ENCODE data around the gene GYS2. TPM values are rescaled to one million over a fixed set of nuclear protein-coding genes. Genes with fewer than 3 reads are reported as not detected.
A peak's percentile ranks its signal among the peaks of the same experiment; 100 is the strongest.

Gene GYS2
- total RNA-seq, 4 donors from 2014 or later, result 0.16 TPM; not detected in 3

GRCh38 chr12:21507849-21508248 lies 96.8 kb downstream of the GYS2 start:
- Histone ChIP-seq H3K4me1 (peaks cover 0 to 12% (median 8%) of the 10 kb centered on the region in 4 donors), H3K36me3 (peaks cover 0 to 18% (median 8%) of the 10 kb centered on the region in 4 donors), H3K9me3 (no peaks in the 10 kb centered on the region), H3K4me3 (no peak overlapping the region), H3K27me3 (no peaks in the 10 kb centered on the region), H3K27ac (no peak overlapping the region)
- WGBS, 2 donors (ENCODE audit: low coverage in 1 of 2), result 81 to 82% methylated on average over 2 of the region's 2 CpGs
- intact Hi-C loops (cut with DNase I; ENCODE audit: low total_unique reads) (loop anchor here (10.0 kb wide), 1 partner anchor 177 kb away; no protein-coding TSS in a partner anchor), in situ Hi-C loops (cut with MboI; ENCODE audit: low pct_ligation_motif_present in 1 of 4, low pct_unique_long_range_greater_than_20kb in 1 of 4, low sequenced_read_pairs in 3 of 4) (loop anchor here in 1 of 4 donors (10.0 kb wide), 1 partner anchor 537 kb away; the partner anchor contains the start of gene CMAS)
- DNase-seq, result no peak
- TF ChIP-seq POLR2A (IDR thresholded peaks at IDR 0.05) (no peak), POLR2AphosphoS5 (IDR thresholded peaks at IDR 0.05) (no peak), EP300 (IDR thresholded peaks at IDR 0.05; ENCODE audit: low read depth) (no peak), CTCF (IDR thresholded peaks at IDR 0.05) (no peak)

DNA sequence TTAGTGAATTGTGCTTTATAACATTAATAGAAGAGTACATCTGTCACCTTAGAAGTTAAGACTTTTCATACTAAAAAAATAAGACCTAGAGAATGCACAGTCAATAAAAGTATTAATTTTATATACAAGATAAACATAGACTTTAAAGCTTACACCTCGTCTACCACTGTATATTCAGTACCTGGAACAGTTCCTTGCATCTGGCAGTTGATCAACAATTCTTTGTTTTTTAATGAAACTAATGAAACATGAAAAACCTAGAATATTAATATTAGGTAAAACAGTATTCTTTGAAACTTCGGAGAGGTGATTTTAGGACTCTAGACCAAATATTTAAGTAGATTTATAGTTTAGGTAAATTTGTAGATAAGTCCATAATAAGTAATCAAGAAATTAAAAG lies 98.8 kb downstream of the GYS2 start:
- Histone ChIP-seq H3K36me3 (peaks cover 0 to 9% (median 4%) of the 10 kb centered on the region in 4 donors), H3K27me3 (no peaks in the 10 kb centered on the region), H3K9me3 (no peaks in the 10 kb centered on the region), H3K27ac (no peak overlapping the region), H3K4me1 (peaks cover 0 to 19% (median 15%) of the 10 kb centered on the region in 4 donors), H3K4me3 (no peak overlapping the region)
- TF ChIP-seq EP300 (IDR thresholded peaks at IDR 0.05; ENCODE audit: low read depth) (no peak), POLR2AphosphoS5 (IDR thresholded peaks at IDR 0.05) (no peak), CTCF (IDR thresholded peaks at IDR 0.05) (no peak), POLR2A (IDR thresholded peaks at IDR 0.05) (no peak)
- WGBS, 2 donors (ENCODE audit: low coverage in 1 of 2), result 44 to 57% methylated on average over 2 of the region's 2 CpGs
- intact Hi-C loops (cut with DNase I; ENCODE audit: low total_unique reads), result loop anchor here (10.0 kb wide), 1 partner anchor 179 kb away; no protein-coding TSS in a partner anchor
- in situ Hi-C loops (cut with MboI; ENCODE audit: low pct_ligation_motif_present in 1 of 4, low pct_unique_long_range_greater_than_20kb in 1 of 4, low sequenced_read_pairs in 3 of 4), result loop anchor here in 1 of 4 donors (10.0 kb wide), 1 partner anchor 539 kb away; the partner anchor contains the start of gene CMAS
- DNase-seq, result no peak

DNA sequence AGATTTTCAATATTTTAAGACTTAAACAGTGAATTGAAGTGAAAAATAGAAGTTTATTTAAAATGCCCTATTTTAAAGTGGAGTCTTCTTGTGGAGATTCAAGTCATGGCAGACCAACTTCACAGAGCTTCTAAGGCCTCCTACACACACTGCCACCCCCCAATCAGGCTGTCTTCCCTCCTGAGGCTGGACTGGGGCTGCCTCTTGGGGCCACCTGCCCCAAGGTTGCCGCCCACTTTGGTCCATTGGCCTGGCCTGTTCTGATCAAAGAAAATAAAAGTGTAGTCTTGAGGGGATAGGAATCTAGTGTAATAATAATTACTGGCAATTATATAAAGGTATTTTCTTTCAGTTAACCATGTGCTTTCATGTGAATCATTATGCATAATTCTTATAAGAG lies 101.8 kb downstream of the GYS2 start:
- intact Hi-C loops (cut with DNase I; ENCODE audit: low total_unique reads) (loop anchor here (10.0 kb wide), 1 partner anchor 182 kb away; no protein-coding TSS in a partner anchor), in situ Hi-C loops (cut with MboI; ENCODE audit: low pct_ligation_motif_present in 1 of 4, low pct_unique_long_range_greater_than_20kb in 1 of 4, low sequenced_read_pairs in 3 of 4) (loop anchor here in 1 of 4 donors (10.0 kb wide), 1 partner anchor 542 kb away; the partner anchor contains the start of gene CMAS)
- Histone ChIP-seq H3K4me3 (peak overlapping the region in 2 of 4 donors; percentile 86 to 98), H3K27ac (no peak overlapping the region), H3K27me3 (no peaks in the 10 kb centered on the region), H3K4me1 (peaks cover 14 to 34% (median 25%) of the 10 kb centered on the region in 4 donors), H3K36me3 (peaks cover 0 to 5% (median 2%) of the 10 kb centered on the region in 4 donors), H3K9me3 (no peaks in the 10 kb centered on the region)
- TF ChIP-seq EP300 (IDR thresholded peaks at IDR 0.05; ENCODE audit: low read depth), result no peak
- TF ChIP-seq CTCF (IDR thresholded peaks at IDR 0.05), result no peak
- TF ChIP-seq POLR2A (IDR thresholded peaks at IDR 0.05), result no peak
- TF ChIP-seq POLR2AphosphoS5 (IDR thresholded peaks at IDR 0.05), result no peak
- WGBS, 2 donors (ENCODE audit: low coverage in 1 of 2), result 76 to 100% methylated on average over 1 of the region's 1 CpG
- DNase-seq, result no peak

DNA sequence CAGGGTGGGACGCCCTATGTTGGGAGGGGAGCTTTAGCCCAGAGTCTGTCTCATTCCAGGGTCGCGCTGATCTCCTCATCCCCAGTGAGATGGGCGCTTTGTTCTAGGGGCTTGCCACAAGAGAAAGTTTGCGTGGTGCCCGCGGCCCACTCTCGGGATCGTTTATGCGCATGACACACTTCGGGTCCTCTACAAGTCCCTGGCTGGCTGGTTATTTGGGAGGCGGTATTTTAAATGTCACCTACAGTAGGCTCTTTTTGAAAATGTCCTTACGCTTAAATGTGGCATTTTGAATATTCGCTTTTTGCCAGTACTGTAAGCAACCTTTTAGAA lies 102.5 kb downstream of the GYS2 start:
- no peaks in the 10 kb centered on the region for H3K9me3 ChIP-seq
- peaks cover 0 to 5% (median 0%) of the 10 kb centered on the region in 4 donors for H3K36me3 ChIP-seq
- in situ Hi-C loops (cut with MboI; ENCODE audit: low pct_ligation_motif_present in 1 of 4, low pct_unique_long_range_greater_than_20kb in 1 of 4, low sequenced_read_pairs in 3 of 4), result loop anchor here in 1 of 4 donors (10.0 kb wide), 1 partner anchor 543 kb away; the partner anchor contains the start of gene CMAS
- peak overlapping the region; percentile 84 to 98 (median 92) for H3K4me3 ChIP-seq
- peaks cover 14 to 34% (median 25%) of the 10 kb centered on the region in 4 donors for H3K4me1 ChIP-seq
- 0 to 2% methylated on average over 2 to 12 of the region's 14 CpGs for WGBS, 2 donors (ENCODE audit: low coverage in 1 of 2)
- TF ChIP-seq EP300 (IDR thresholded peaks at IDR 0.05; ENCODE audit: low read depth) (no peak), POLR2AphosphoS5 (IDR thresholded peaks at IDR 0.05) (no peak), POLR2A (IDR thresholded peaks at IDR 0.05) (no peak), CTCF (IDR thresholded peaks at IDR 0.05) (no peak)
- no peaks in the 10 kb centered on the region for H3K27me3 ChIP-seq
- H3K27ac ChIP-seq, result peak overlapping the region; percentile 87 to 92 (median 89)
- peak; percentile 20 for DNase-seq
- intact Hi-C loops (cut with DNase I; ENCODE audit: low total_unique reads), result loop anchor here (10.0 kb wide), 1 partner anchor 183 kb away; no protein-coding TSS in a partner anchor
